Breast epithelium (tissue), 3 donors: ENCODE results near the gene NUDC.
"Not testable (repeated sequence)": the region's sequence is repeated elsewhere in the genome, so short reads cannot be mapped to it uniquely, and the experiment has no call there.

ENCODE experiments used
- POLR2A ChIP-seq: fragments of 450-650 bp; IDR thresholded peaks from one replicate; pipeline ENCODE4 v1.6.1; 2016; ENCODE audit warnings: antibody characterized with exemption, mild to moderate bottlenecking, moderate library complexity
- POLR2AphosphoS5 ChIP-seq, 3 donors: sonication (generic); formaldehyde crosslinking; IDR thresholded peaks; one replicate each; pipeline ENCODE4 v1.6.1; 2017; ENCODE audit warnings: antibody characterized with exemption in 3 of 3
- TF ChIP-seq, protein P1 (sequence below), 3 donors: fragments of 450-650 bp; IDR thresholded peaks; one replicate each; pipeline ENCODE4 v1.5.1; 2016 to 2017; ENCODE audit warnings: antibody characterized with exemption in 3 of 3, mild to moderate bottlenecking in 3 of 3, moderate library complexity in 3 of 3

DNA sequence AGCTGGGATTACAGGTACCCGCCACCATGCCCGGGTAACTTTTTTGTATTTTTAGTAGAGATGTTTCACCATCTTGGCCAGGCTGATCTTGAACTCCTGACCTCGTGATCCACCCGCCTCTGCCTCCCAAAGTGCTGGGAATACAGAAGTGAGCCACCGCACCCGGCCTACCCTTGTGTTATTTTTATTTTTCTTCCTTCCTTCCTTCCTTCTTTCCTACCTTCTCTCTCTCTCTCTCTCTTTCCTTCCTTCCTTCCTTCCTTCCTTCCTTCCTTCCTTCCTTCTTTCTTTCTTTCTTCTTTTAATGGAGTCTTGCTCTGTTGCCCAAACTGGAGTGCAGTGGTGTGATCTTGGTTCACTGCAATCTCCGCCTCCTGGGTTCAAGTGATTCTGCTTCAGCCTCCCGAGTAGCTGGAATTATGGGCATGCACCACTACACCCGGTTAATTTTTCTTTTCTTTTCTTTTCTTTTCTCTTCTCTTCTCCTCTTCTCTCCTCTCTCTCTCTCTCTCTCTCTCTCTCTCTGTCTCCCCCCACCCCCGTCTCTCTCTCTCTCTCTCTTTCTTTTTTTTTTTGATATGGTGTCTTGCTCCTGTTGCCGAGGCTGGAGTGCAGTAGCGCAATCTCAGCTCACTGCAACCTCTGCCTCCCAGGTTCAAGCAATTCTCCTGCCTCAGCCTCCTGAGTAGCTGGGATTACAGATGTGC, 68.0 kb downstream of the NUDC start:
- TF ChIP-seq, protein P1, sequence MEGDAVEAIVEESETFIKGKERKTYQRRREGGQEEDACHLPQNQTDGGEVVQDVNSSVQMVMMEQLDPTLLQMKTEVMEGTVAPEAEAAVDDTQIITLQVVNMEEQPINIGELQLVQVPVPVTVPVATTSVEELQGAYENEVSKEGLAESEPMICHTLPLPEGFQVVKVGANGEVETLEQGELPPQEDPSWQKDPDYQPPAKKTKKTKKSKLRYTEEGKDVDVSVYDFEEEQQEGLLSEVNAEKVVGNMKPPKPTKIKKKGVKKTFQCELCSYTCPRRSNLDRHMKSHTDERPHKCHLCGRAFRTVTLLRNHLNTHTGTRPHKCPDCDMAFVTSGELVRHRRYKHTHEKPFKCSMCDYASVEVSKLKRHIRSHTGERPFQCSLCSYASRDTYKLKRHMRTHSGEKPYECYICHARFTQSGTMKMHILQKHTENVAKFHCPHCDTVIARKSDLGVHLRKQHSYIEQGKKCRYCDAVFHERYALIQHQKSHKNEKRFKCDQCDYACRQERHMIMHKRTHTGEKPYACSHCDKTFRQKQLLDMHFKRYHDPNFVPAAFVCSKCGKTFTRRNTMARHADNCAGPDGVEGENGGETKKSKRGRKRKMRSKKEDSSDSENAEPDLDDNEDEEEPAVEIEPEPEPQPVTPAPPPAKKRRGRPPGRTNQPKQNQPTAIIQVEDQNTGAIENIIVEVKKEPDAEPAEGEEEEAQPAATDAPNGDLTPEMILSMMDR (IDR thresholded peaks at IDR 0.05): not testable (repeated sequence)
- not testable (repeated sequence) for TF ChIP-seq POLR2A; POLR2AphosphoS5 (IDR thresholded peaks at IDR 0.05)
